Skeletal muscle cell (primary cell): ENCODE results near the gene C9orf43.
A peak's percentile ranks its signal among the peaks of the same experiment; 100 is the strongest.

Source experiments
- DNase-seq: peaks from one replicate; pipeline ENCODE4 v3.0.0-alpha.2; 2010; ENCODE audit warnings: low read depth
- H3K4me3 ChIP-seq: 2 replicates; pipeline ENCODE4 v1.5.1; 2011; ENCODE audit warnings: low read depth, mild to moderate bottlenecking, control low read depth, low read length, moderate library complexity

C9orf43 gene

GRCh38 chr9:113461285-113461684 lies 50.7 kb downstream of the C9orf43 start:
- H3K4me3 ChIP-seq, result no peak overlapping the region
- DNase-seq, result no peak

- no peak for DNase-seq
Observed at GRCh38 chr9:113461943-113462342, 51.4 kb downstream of the C9orf43 start.

GRCh38 chr9:113462781-113463286 lies 52.3 kb downstream of the C9orf43 start:
- no peak overlapping the region for H3K4me3 ChIP-seq
- DNase-seq, result no peak

More at GRCh38 chr9:113461943-113462342, 51.4 kb downstream of the C9orf43 start:
- no peak overlapping the region for H3K4me3 ChIP-seq

- DNase-seq, result no peak
- no peak within 1 kb of the TSS for H3K4me3 ChIP-seq
Observed at GRCh38 chr9:113463418-113464285, 53.1 kb downstream of the C9orf43 start, which contains the start of gene RGS3. Gene RGS3 (plus strand): TSS chr9:113463727. CDS start chr9:113463803, 76 bp downstream.

- no peak for DNase-seq
- no peak overlapping the region for H3K4me3 ChIP-seq
Observed at GRCh38 chr9:113464286-113464660, 53.7 kb downstream of the C9orf43 start.

- DNase-seq, result no peak
- no peak overlapping the region for H3K4me3 ChIP-seq
Observed at GRCh38 chr9:113465599-113466140, 55.1 kb downstream of the C9orf43 start.

- no peak overlapping the region for H3K4me3 ChIP-seq
- no peak for DNase-seq
Observed at GRCh38 chr9:113467183-113467582, 56.6 kb downstream of the C9orf43 start.

- H3K4me3 ChIP-seq, result no peak overlapping the region
- peak; percentile 25 for DNase-seq
Observed at GRCh38 chr9:113468716-113469448, 58.3 kb downstream of the C9orf43 start.

- DNase-seq, result no peak
- no peak overlapping the region for H3K4me3 ChIP-seq
Observed at GRCh38 chr9:113471143-113471542, 60.6 kb downstream of the C9orf43 start.

GRCh38 chr9:113471566-113471965 lies 61.0 kb downstream of the C9orf43 start:
- no peak for DNase-seq
- H3K4me3 ChIP-seq, result no peak overlapping the region

- H3K4me3 ChIP-seq, result no peak overlapping the region
Observed at GRCh38 chr9:113472199-113472598, 61.7 kb downstream of the C9orf43 start.

GRCh38 chr9:113474360-113475028 lies 63.9 kb downstream of the C9orf43 start:
- no peak for DNase-seq

More at GRCh38 chr9:113472199-113472598, 61.7 kb downstream of the C9orf43 start:
- no peak for DNase-seq

GRCh38 chr9:113475031-113475430 lies 64.5 kb downstream of the C9orf43 start:
- H3K4me3 ChIP-seq, result no peak overlapping the region
- no peak for DNase-seq

More at GRCh38 chr9:113474360-113475028, 63.9 kb downstream of the C9orf43 start:
- no peak overlapping the region for H3K4me3 ChIP-seq

GRCh38 chr9:113475992-113476391 lies 65.4 kb downstream of the C9orf43 start:
- no peak for DNase-seq
- no peak overlapping the region for H3K4me3 ChIP-seq

GRCh38 chr9:113476511-113476916 lies 66.0 kb downstream of the C9orf43 start:
- no peak overlapping the region for H3K4me3 ChIP-seq
- DNase-seq, result no peak

GRCh38 chr9:113477058-113477457 lies 66.5 kb downstream of the C9orf43 start:
- no peak for DNase-seq
- H3K4me3 ChIP-seq, result no peak overlapping the region

- no peak for DNase-seq
- no peak overlapping the region for H3K4me3 ChIP-seq
Observed at GRCh38 chr9:113477661-113478060, 67.1 kb downstream of the C9orf43 start.

- H3K4me3 ChIP-seq, result no peak overlapping the region
- DNase-seq, result no peak
Observed at GRCh38 chr9:113479174-113479621, 68.7 kb downstream of the C9orf43 start.
